ENCODE data around the gene ATP23. TPM values are rescaled to one million over a fixed set of nuclear protein-coding genes. Genes with fewer than 3 reads are reported as not detected.

ATP23 gene
- total and polyA plus RNA-seq, 10 of the 15 experiments (the other 5 are each of a cell fraction or from before 2014, with no cell fraction given) = 1.6 to 28.1 (median 15.1) TPM

DNA sequence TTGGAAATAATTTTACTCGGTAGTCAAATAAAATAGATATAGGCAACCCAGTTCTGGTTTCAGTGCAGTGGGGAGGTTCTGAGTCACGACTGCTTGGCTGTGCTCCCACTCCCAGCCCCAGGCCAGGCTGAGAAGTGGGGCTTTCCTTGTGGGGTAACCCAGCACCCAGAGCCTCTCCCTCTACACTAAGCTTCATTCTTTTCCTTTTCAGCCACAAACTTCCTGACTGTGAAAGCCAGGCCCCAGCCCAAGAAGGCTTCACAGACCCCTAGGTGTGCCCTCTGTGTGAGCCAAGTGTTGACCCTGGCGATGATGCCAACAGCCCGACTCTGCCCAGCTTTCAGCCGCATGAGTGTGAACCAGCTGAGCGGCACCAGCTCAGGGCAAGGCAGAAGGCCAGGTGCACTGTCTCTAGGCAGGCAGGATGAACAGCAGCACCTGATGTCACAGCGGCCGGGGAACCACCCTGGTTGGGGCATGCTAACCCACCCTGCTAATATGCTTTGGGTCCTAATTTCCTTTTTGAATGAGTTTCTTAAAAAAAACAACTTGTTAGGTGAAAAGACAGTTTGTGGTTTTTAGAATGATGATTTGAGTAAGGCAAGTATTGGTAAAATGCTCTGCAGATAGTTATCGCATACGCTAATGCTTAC lies 42.2 kb upstream of the ATP23 start (continued):
- no peak for TF ChIP-seq RAD21 (IDR thresholded peaks at IDR 0.05; ENCODE audit: insufficient read depth, low read depth, low read length)
- TF ChIP-seq EGR1 (IDR thresholded peaks at IDR 0.05; ENCODE audit: borderline replicate concordance in 1 of 2, low read depth in 2 of 2, low read length in 2 of 2) = no peak; a peak in 1 of 3 replicates
- TF ChIP-seq TCF7 (IDR thresholded peaks at IDR 0.05; ENCODE audit: borderline replicate concordance) = no peak
- TF ChIP-seq PAX5 (IDR thresholded peaks at IDR 0.05; ENCODE audit: borderline replicate concordance, low read depth, low read length) = peak; percentile 70
- TF ChIP-seq ZNF274 (IDR thresholded peaks at IDR 0.05; ENCODE audit: insufficient read depth, insufficient read length) = no peak
- 0 out of 2 replicates have a peak, but pooled peaks have one; percentile 39 for TF ChIP-seq SMARCA5 (IDR thresholded peaks at IDR 0.05)
- TF ChIP-seq, protein P1, sequence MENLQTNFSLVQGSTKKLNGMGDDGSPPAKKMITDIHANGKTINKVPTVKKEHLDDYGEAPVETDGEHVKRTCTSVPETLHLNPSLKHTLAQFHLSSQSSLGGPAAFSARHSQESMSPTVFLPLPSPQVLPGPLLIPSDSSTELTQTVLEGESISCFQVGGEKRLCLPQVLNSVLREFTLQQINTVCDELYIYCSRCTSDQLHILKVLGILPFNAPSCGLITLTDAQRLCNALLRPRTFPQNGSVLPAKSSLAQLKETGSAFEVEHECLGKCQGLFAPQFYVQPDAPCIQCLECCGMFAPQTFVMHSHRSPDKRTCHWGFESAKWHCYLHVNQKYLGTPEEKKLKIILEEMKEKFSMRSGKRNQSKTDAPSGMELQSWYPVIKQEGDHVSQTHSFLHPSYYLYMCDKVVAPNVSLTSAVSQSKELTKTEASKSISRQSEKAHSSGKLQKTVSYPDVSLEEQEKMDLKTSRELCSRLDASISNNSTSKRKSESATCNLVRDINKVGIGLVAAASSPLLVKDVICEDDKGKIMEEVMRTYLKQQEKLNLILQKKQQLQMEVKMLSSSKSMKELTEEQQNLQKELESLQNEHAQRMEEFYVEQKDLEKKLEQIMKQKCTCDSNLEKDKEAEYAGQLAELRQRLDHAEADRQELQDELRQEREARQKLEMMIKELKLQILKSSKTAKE (IDR thresholded peaks at IDR 0.05; ENCODE audit: low read depth, poor library complexity, severe bottlenecking) = peak; percentile 78
- TF ChIP-seq SIN3A (IDR thresholded peaks at IDR 0.05; ENCODE audit: low read depth, low read length) = no peak
- peak; percentile 95 to 96 for TF ChIP-seq IKZF2 (IDR thresholded peaks at IDR 0.05)
- peak; percentile 89 for TF ChIP-seq MTA2 (IDR thresholded peaks at IDR 0.05; ENCODE audit: low read depth)
- peak; percentile 91 for TF ChIP-seq ZBED1 (IDR thresholded peaks at IDR 0.05; ENCODE audit: borderline replicate concordance)
- TF ChIP-seq CHD4 (IDR thresholded peaks at IDR 0.05) = no peak
- no peak for TF ChIP-seq NFXL1 (IDR thresholded peaks at IDR 0.05; ENCODE audit: borderline replicate concordance)
- no peak for TF ChIP-seq KDM1A (IDR thresholded peaks at IDR 0.05; ENCODE audit: borderline replicate concordance)
- TF ChIP-seq RBBP5 (conservative IDR thresholded peaks at IDR 0.05) = no peak
